GM12878 (cell line): ENCODE data around the gene CDC14C. TPM values are rescaled to one million over a fixed set of nuclear protein-coding genes. Genes with fewer than 3 reads are reported as not detected.

ENCODE experiments used
- ATAC-seq: fragments of 200-7000 bp; cut with Tn5 transposase; 3 replicates; pipeline ENCODE4 v1.9.1; 2020; ENCODE audit warnings: mild to moderate bottlenecking, moderate library complexity
- BruUV-seq: library from RNA; stranded (reverse); fragments of 400-500 nt; replicated peaks from 2 replicates; lab custom pipeline; 2021; lab: Mats Ljungman, UMichigan
- CTCF ChIA-PET: fragments of 300-600 bp; sonication (Branson Sonifier 250); formaldehyde crosslinking; extraction: SDS; loops from one replicate; lab custom pipeline; 2021; ENCODE audit warnings: inconsistent platforms; lab: Yijun Ruan, JAX
- POLR2A ChIA-PET: fragments of 350-600 bp; formaldehyde crosslinking; extraction: SDS; loops from one replicate; lab custom pipeline; 2021; ENCODE audit warnings: inconsistent platforms; lab: Charles Lee
- RAD21 ChIA-PET: fragments of 300-600 bp; sonication (Branson Sonifier 250); formaldehyde crosslinking; loops from one replicate; lab custom pipeline; 2023; ENCODE audit warnings: antibody characterized with exemption; ENCODE audit not compliant: unreplicated experiment; lab: Charles Lee
- SMC1A ChIA-PET: fragments of 300-600 bp; sonication (Branson Sonifier 250); formaldehyde crosslinking; loops from one replicate; lab custom pipeline; 2023; ENCODE audit not compliant: unreplicated experiment, uncharacterized antibody; lab: Charles Lee
- DNase-seq: peaks from one replicate; pipeline ENCODE4 v3.0.0-alpha.2; 2011; ENCODE audit warnings: low read depth, low spot score
- FAIRE-seq: peaks from 3 replicates; lab custom pipeline; 2011; peaks lifted over from hg19 to GRCh38; lab: Jason Lieb, UNC
- H2AFZ ChIP-seq: 2 replicates; pipeline ENCODE4 v1.6.0; 2011; ENCODE audit warnings: low read depth, low read length, control low read depth; ENCODE audit not compliant: control insufficient read depth
- H3K27ac ChIP-seq: 2 replicates; pipeline ENCODE4 v1.5.1; 2011; ENCODE audit warnings: control low read depth; ENCODE audit not compliant: control insufficient read depth, insufficient read depth
- H3K27me3 ChIP-seq, 2 experiments: replicated peaks in 1 of 2; 2 replicates each; pipeline versions ENCODE4 v1.6.0 to v1.6.1; 2011; ENCODE audit warnings: low read length in 1 of 2; ENCODE audit not compliant: control insufficient read depth in 2 of 2, insufficient read depth in 2 of 2
- H3K36me3 ChIP-seq, 2 experiments: 2 replicates each; pipeline ENCODE4 v1.5.1; 2011; ENCODE audit warnings: low read length in 1 of 2; ENCODE audit not compliant: control insufficient read depth in 2 of 2, insufficient read depth in 2 of 2
- H3K4me1 ChIP-seq: 2 replicates; pipeline ENCODE4 v1.6.1; 2011; ENCODE audit warnings: mild to moderate bottlenecking, low read length, moderate library complexity, mixed read lengths; ENCODE audit not compliant: control insufficient read depth, insufficient read depth
- H3K4me2 ChIP-seq: 2 replicates; pipeline ENCODE4 v1.6.0; 2011; ENCODE audit warnings: control low read depth; ENCODE audit not compliant: control insufficient read depth, insufficient read depth
- H3K4me3 ChIP-seq: fragments of 200-600 bp; sonication (generic); 2 replicates; pipeline ENCODE4 v1.5.1; 2016
- H3K79me2 ChIP-seq: 2 replicates; pipeline ENCODE4 v1.6.0; 2011; ENCODE audit warnings: low read length; ENCODE audit not compliant: control insufficient read depth, insufficient read depth
- H3K9ac ChIP-seq: 2 replicates; pipeline ENCODE4 v1.8.0; 2011; ENCODE audit warnings: low read length, control low read depth, mixed read lengths; ENCODE audit not compliant: control insufficient read depth, insufficient read depth
- H3K9me3 ChIP-seq: replicated peaks from 3 replicates; pipeline ENCODE4 v1.5.1; 2011; ENCODE audit warnings: mild to moderate bottlenecking, low read length; ENCODE audit not compliant: control insufficient read depth, insufficient read depth
- H4K20me1 ChIP-seq: 2 replicates; pipeline ENCODE4 v1.6.0; 2011; ENCODE audit not compliant: control insufficient read depth, insufficient read depth
- GABPA ChIP-seq: IDR thresholded peaks from 2 replicates; pipeline ENCODE4 v1.6.1; 2014; ENCODE audit warnings: antibody characterized with exemption, low read depth, mild to moderate bottlenecking, inconsistent platforms
- HCFC1 ChIP-seq: fragments of 150-350 bp; IDR thresholded peaks from 2 replicates; pipeline ENCODE4 v1.6.1; 2014; ENCODE audit warnings: low read length
- HDAC6 ChIP-seq: fragments of 200-600 bp; sonication (generic); IDR thresholded peaks from one replicate; pipeline ENCODE4 v1.8.0; 2017; ENCODE audit warnings: antibody characterized with exemption; ENCODE audit not compliant: unreplicated experiment
- MTA3 ChIP-seq: IDR thresholded peaks from 2 replicates; pipeline ENCODE4 v1.6.1; 2012; ENCODE audit warnings: low read length, inconsistent platforms, borderline replicate concordance
- NFYB ChIP-seq: IDR thresholded peaks from 2 replicates; pipeline ENCODE4 v1.6.1; 2011; ENCODE audit warnings: low read depth, mild to moderate bottlenecking, low read length, improper control_type of control experiment, moderate library complexity; ENCODE audit not compliant: insufficient read depth
- NRF1 ChIP-seq: conservative IDR thresholded peaks from 2 replicates; pipeline ENCODE4 v1.6.1; 2011; ENCODE audit warnings: mild to moderate bottlenecking, low read depth, low read length, improper control_type of control experiment
- POLR2AphosphoS5 ChIP-seq: IDR thresholded peaks from 2 replicates; pipeline ENCODE4 v1.6.1; 2011; ENCODE audit warnings: mild to moderate bottlenecking, low read length, inconsistent platforms
- RAD21 ChIP-seq: IDR thresholded peaks from 2 replicates; pipeline ENCODE4 v1.6.1; 2011; ENCODE audit warnings: mild to moderate bottlenecking, low read depth, low read length, moderate library complexity; ENCODE audit not compliant: insufficient read depth
- RCOR1 ChIP-seq: conservative IDR thresholded peaks from 2 replicates; pipeline ENCODE4 v1.6.1; 2012; ENCODE audit warnings: low read depth, low read length, improper control_type of control experiment
- SIX5 ChIP-seq: IDR thresholded peaks from 2 replicates; pipeline ENCODE4 v1.6.1; 2011; ENCODE audit warnings: mild to moderate bottlenecking, low read depth, low read length, moderate library complexity; ENCODE audit not compliant: severe bottlenecking
- SMAD1 ChIP-seq: fragments of 450-650 bp; IDR thresholded peaks from 2 replicates; pipeline ENCODE4 v1.6.1; 2018; ENCODE audit warnings: mild to moderate bottlenecking, low read depth; ENCODE audit not compliant: partially characterized antibody
- SP1 ChIP-seq: IDR thresholded peaks from one replicate; pipeline ENCODE4 v1.6.1; 2011; ENCODE audit warnings: low read depth, low read length
- SPI1 ChIP-seq: IDR thresholded peaks from 2 replicates; pipeline ENCODE4 v1.6.1; 2011; ENCODE audit warnings: low read depth, mild to moderate bottlenecking, low read length, moderate library complexity, borderline replicate concordance; ENCODE audit not compliant: insufficient read depth
- ZBED1 ChIP-seq: IDR thresholded peaks from 2 replicates; pipeline ENCODE4 v1.6.1; 2016; ENCODE audit warnings: borderline replicate concordance
- ZNF384 ChIP-seq: IDR thresholded peaks from 2 replicates; pipeline ENCODE4 v1.6.1; 2012; ENCODE audit warnings: low read depth, mild to moderate bottlenecking, low read length, improper control_type of control experiment, borderline replicate concordance
- WGBS: methylation state at CpG from one replicate; pipeline ENCODE4 v1.1.6; 2016; ENCODE audit warnings: low lambda C conversion rate; ENCODE audit not compliant: insufficient replicate concordance, insufficient coverage; ENCODE audit errors: missing lambda C conversion rate; 5-methylcytosine and 5-hydroxymethylcytosine counted together
- in situ Hi-C: fragments of 300-500 bp; cut with MboI; formaldehyde crosslinking; loops from 9 replicates; pipeline ENCODE4 v1.14.3; 2018; ENCODE audit warnings: mixed read lengths
- intact Hi-C: fragments of 100-400 bp; cut with micrococcal nuclease; formaldehyde crosslinking; loops from one replicate; pipeline ENCODE4 v1.14.2; 2022; ENCODE audit not compliant: unreplicated experiment
- polyA plus RNA-seq, 11 experiments: library from polyadenylated mRNA; depleted of rRNA in 4 of 11; unstranded in 6 of 11; stranded (reverse) in 5 of 11; fragments of >200 nt; fragmentation: Nextera tagmentation in 4 of 11; fragmentation: Illumina TruSeq in 1 of 11; extraction: Ambion mirVana in 4 of 11; extraction: Trizol in 1 of 11; gene quantifications; 1 replicate in 1 of 11; 2 replicates in 10 of 11; pipeline versions ENCODE4 v1.2.1 to v1.2.3, GENCODE V29; 2011 to 2016; ENCODE audit warnings: inconsistent platforms in 2 of 11, missing spikeins in 2 of 11, low read depth in 1 of 11
- total RNA-seq, 4 experiments: library from RNA; depleted of rRNA in 3 of 4; stranded (reverse); fragments of >200 nt in 3 of 4; fragmentation: Illumina TruSeq in 1 of 4; extraction: Trizol in 1 of 4; gene quantifications; 2 replicates each; pipeline versions ENCODE4 v1.2.1 to v1.2.3, GENCODE V29; 2013 to 2021
- TF ChIP-seq, protein P1 (sequence below): IDR thresholded peaks from 2 replicates; pipeline ENCODE4 v1.6.1; 2011; ENCODE audit warnings: borderline replicate concordance, low read depth, mild to moderate bottlenecking, moderate library complexity, mixed read lengths, low read length; ENCODE audit not compliant: insufficient read depth; ENCODE audit errors: extremely low read length

CDC14C gene
- total and polyA plus RNA-seq, 10 of the 15 experiments (the other 5 are each of a cell fraction or from before 2014, with no cell fraction given): 0.03 TPM; not detected in 9

- BruUV-seq: no TSS peak
- H3K27ac ChIP-seq: no peak overlapping the region
- DNase-seq (no peak), FAIRE-seq (no peak), ATAC-seq (no peak)
- ChIA-PET SMC1A (interaction anchor here (1.1 kb wide), 1 partner anchor 9 kb away, joined by 3 read pairs; no protein-coding TSS in a partner anchor), CTCF (no interaction called here), POLR2A (no interaction called here), RAD21 (no interaction called here)
- no peaks in the 10 kb centered on the region for H3K79me2 ChIP-seq
- no peak overlapping the region for H3K4me3 ChIP-seq
- H4K20me1 ChIP-seq: no peaks in the 10 kb centered on the region
- H3K27me3 ChIP-seq: no peaks in the 10 kb centered on the region
- TF ChIP-seq SP1: no peak
- no peak for TF ChIP-seq MTA3
- no peak for TF ChIP-seq NRF1
- no peak for TF ChIP-seq HCFC1
- TF ChIP-seq, protein P1, sequence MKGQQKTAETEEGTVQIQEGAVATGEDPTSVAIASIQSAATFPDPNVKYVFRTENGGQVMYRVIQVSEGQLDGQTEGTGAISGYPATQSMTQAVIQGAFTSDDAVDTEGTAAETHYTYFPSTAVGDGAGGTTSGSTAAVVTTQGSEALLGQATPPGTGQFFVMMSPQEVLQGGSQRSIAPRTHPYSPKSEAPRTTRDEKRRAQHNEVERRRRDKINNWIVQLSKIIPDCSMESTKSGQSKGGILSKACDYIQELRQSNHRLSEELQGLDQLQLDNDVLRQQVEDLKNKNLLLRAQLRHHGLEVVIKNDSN: no peak
- TF ChIP-seq RAD21: no peak
- no peak for TF ChIP-seq GABPA
- no peak for TF ChIP-seq SPI1
- no peak for TF ChIP-seq ZBED1
- no peak for TF ChIP-seq ZNF384
- no peak for TF ChIP-seq RCOR1
- TF ChIP-seq NFYB: no peak
- TF ChIP-seq SIX5: no peak
- TF ChIP-seq POLR2AphosphoS5: no peak
- no peak for TF ChIP-seq HDAC6
- no peak for TF ChIP-seq SMAD1
- no peaks in the 10 kb centered on the region for H3K4me1 ChIP-seq
- no peaks in the 10 kb centered on the region for H3K36me3 ChIP-seq
- in situ Hi-C loops: no loop called here
- intact Hi-C loops: no loop called here
- no peaks in the 10 kb centered on the region for H3K9me3 ChIP-seq
- WGBS: 57% methylated on average over 3 of the region's 3 CpGs
- H2AFZ ChIP-seq: no peak overlapping the region
- H3K9ac ChIP-seq: no peak overlapping the region
- H3K4me2 ChIP-seq: no peak overlapping the region
Measured at GRCh38 chr7:48964074-48964473, 39.7 kb downstream of the CDC14C start.
